Measurements from ENCODE around the gene IFT22.
"Not testable (repeated sequence)": the region's sequence is repeated elsewhere in the genome, so short reads cannot be mapped to it uniquely, and the experiment has no call there.

The IFT22 gene

DNA sequence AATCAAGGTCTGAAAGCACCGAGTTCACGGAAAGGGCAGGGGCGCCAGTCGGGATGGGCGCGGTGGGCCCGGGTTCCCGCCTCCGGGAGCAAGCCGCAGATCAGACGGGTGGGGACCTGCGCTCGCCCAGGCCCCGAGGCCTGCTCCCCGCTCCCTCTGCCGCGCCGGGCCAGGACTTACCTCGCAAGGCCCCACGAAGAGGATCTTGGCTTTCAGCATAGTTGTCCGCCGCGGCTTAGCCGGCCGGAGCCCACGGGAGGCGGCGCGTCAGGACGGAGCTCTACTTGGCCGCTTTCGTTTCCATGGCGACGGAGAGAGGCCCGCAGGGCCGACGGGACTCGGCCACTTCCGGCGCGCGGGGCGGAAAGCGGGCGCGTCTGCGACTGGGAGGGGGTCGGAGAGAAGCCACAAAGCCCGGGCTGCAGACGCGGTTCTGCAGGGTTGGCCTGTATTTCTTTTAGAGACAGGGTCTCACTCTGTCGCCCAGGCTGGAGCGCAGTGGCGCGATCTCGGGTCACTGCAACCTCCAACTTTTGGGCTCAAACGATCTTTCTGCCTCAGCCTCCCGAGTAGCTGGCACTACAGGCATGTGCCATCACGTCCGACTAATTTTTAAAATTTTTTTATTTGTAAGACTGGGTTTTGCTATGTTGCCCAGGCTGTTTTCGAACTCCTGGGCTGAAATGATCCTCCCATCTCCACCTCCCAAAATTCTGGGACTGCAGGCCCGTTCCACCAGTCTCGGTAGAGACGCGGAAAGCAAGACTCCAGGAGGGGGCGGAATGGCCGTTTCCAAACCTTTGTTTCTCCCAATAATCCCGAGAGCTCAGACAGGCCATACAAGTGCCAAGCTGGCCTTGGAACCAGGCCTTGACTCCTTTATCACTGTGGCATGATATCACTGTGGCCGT lies at the start of gene IFT22:
Gene IFT22, minus strand, starts transcription at position 322 of the 911 bp plus-strand sequence. Its CDS starts 103 bp downstream, at position 219.
- peak; percentile 92 for DNase-seq (ENCODE audit: low spot score)

DNA sequence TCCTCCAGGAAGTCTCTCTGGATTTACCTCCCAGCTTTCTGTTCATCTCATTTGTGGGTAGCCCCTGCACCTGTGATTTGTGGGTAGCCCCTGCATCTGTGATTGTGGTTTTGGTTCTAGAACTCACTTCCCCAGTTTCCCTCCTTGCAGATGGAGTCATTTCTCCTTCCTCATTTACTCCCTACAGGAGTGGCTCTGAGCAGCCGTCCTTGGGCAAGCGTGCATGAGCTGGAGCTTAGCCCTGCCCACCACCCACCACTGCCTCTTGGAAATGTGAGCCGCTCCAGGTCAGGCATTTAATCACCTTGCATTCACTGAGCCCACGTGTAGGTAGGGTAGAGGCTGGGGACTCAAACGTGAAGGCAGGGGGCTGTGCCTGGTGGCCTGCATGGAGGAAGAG lies 49.2 kb upstream of the IFT22 start:
- DNase-seq (ENCODE audit: low spot score): no peak

DNA sequence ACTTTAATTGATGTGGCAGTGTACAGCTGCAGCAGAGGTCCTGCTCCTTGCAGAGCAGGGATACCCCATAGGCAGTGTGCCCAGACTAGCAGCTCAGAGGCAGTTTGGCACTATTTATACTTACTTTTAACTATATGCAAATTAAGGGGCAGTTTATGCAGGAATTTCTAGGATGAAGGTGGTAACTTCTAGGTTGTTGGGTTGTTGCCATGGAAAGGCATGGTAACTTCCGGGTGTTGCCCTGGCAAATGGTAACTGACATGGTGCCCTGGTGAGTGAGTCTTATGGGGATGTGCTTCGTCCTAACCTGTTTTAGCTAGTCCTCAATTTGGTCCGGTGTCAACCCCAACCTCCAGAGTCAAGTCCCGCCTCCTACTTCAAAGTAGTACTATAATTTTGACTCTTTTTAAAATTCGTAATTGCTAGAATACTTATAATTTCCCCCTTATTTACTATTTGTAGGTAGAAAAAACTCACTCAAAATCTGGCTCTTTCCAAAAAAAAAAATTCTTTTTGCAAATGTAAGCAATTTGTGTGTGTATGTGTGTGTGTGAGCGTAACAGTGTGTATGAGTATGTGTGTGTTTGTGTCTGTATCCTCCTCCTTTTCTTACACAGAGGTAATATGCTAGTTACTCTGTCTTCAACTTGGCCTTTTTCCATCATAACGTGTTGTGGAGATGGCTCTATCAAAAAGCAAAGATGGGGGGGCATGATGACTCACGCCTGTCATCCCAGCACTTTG lies 47.0 kb upstream of the IFT22 start:
- DNase-seq (ENCODE audit: low spot score): no peak

DNA sequence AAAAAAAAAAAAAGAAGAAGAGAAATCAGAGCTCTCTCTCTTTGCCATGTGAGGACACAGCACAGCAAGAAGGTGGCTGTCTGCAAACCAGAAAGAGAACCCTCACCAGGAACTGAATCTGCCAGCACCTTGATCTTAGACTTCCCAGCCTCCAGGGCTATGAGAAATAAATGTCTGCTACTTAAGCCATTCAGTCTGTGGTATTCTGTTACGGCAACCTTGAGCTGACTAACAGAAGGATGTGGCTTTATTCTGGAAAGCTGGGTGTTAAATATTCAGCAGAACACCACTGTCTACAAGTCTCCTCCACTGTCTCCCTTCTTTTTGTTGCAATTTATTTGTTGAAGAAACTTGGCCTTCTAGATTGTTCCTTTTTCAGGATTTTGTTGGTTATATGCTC lies 46.1 kb upstream of the IFT22 start:
- no peak for DNase-seq (ENCODE audit: low spot score)

DNA sequence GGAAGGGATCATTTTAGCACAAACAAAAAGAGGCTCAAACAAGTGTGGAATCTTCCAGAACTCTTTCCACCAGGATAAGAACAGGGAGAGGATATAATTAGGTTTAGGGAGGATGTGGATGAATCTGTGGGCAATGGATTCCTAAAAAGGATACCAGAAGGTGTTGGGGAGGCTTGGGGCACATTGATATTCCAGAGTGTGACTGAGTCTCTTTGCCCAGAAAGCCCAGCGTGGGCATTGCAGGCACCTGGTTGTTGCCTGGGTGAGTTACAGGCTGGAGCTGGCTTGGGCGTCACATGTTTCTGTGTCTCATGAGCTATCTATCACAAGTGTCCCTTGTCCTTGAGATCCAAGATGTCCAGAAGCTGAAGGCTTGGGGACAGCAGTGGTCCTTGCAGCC lies 44.3 kb upstream of the IFT22 start:
- DNase-seq (ENCODE audit: low spot score): peak; percentile 32

DNA sequence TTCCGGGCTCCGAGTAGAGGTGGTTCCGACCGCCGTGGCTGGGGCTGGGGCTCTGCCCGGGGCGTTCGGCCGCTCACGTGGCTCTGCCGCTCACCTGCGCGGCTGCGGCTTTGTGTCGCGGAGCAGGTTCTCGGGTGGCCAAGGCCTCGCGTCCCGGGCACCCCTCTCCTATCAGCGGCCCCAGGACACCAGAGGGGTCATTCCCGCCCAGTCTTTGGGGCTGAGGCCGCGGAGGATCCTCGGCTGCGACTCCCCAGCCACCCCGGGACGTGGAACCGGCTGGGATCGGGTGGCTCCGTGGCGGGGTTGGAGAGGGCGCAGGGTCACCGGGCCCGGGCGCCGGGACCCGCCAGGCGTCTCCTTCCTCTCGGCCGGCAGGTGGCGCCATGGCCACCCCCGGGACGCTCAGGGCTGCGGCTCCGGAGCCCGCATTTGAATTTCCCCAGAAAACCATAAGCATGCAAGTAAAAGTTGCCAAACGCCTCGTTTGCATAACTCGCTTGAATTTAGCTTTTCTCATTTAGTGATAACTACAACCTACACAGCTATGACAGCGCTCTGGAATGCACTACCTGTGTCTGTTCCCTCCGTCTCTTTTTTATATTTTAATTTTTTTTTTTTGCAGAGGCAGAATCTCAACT lies 42.2 kb upstream of the IFT22 start:
- peak; percentile 67 for DNase-seq (ENCODE audit: low spot score)

DNA sequence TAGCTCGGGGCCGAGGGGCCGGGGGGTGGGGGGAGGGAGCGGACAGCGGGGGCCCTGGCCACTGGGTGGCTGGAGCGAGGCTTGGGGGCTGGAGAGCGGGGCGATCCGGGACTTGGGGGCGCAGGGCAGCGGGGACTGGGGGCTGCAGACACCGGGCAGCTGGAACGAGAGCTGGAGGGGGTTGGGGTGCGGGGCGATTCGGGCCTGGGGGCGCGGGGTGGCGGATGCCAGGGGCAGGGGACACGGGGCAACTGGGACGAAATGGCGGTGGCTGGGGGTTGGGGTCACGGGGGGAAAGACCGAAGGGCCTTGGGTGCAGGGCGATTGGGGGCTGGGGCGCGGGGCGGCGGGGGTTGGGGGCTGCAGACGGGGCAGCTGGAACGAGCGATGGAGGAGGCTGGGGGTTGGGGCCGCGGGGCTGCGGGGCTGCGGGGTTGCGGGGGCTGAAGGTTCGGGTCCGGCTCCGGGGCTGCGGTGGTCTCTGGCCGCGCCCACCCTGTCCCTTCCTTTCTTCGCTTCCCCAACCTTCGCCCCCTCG lies 41.7 kb upstream of the IFT22 start:
- DNase-seq (ENCODE audit: low spot score): no peak

DNA sequence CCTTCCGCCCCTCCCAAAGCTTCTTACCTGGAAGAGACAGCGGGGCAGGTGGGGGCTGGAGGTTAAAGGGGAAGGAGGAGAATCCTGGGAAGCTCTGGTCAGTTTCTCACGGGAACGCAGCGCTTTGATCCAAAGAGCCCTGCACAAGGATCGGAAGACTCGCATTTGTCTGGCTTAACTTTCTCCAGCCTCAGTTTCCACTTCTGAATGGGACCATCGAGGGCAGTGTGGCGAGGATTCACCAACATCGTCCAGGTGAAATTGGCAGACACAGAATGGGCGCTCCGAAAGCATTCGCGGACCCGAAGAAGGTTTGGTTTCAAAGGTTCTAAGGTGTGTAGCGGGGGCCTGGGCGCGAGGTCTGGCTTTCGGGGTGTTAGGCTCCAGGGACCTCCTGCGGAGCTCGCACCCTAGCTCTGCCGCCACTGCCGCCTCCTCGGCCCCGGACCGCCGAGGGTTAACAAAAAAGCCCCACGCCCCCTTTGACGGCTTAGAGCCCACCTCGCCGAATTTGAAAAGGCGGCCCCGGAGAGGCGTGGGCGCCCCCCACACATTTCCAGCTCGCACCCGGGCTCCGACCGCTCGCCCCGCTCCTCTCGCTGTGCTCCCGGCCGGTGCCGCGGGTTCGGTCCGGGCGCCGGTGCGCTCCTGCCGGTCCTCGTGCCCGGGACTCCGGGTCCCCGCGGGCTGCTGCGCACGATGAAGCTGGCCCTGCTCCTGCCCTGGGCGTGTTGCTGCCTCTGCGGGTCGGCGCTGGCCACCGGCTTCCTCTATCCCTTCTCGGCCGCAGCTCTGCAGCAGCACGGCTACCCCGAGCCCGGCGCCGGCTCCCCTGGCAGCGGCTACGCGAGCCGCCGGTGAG lies 41.0 kb upstream of the IFT22 start, which contains the start of gene COL26A1:
Gene COL26A1, plus strand, starts transcription at position 542 of the 862 bp plus-strand sequence. Its CDS starts 158 bp downstream, at position 700.
- no peak for DNase-seq (ENCODE audit: low spot score)

DNA sequence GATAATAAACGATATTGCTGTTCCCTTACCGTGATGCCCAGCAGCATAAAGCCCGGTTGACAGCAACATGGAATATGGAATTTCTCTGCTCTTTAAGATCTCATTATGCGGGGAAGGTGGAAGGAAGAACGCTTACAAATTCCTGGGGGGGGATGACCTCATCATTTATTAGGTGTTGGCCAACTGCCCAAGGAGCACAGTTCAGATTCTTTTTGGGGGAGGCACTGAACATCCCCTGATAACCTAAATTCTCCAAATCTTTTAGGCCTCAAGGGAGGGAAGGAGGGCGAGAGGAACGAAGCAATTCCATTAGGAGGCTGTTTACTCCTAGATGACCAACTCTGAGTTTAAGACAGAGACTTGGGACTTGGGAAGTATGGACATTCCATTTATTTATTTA lies 35.8 kb upstream of the IFT22 start:
- no peak for DNase-seq (ENCODE audit: low spot score)

DNA sequence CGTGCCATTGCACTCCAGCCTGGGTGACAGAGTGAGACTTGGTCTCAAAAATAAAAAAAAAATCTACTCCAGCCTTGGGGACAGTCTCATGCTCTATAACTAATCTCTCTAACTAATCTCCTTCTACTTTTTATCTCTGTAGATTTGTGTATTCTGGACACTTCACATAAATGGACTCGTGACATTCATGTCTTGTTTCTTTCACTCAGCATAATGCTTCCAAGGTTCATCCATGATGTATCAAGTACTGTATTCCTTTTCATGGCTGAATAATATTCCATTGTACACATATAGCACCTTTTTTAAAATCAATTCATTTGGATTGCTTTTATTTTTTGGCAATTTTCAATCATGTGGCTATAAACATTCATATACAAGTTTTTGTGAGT lies 31.3 kb upstream of the IFT22 start:
- DNase-seq (ENCODE audit: low spot score): no peak

DNA sequence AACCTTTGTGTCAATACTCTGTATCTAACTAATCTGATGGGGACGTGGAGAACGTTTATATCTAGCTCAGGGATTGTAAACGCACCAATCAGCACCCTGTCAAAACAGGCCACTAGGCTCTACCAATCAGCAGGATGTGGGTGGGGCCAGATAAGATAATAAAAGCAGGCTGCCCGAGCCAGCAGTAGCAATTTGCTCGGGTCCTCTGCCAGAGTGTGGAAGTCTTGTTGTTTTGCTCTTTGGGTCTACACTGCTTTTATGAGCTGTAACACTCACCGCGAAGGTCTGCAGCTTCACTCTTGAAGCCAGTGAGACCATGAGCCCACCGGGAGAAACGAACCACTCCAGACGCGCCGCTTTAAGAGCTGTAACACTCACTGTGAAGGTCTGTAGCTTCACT lies 27.7 kb upstream of the IFT22 start:
- DNase-seq (ENCODE audit: low spot score): not testable (repeated sequence)

DNA sequence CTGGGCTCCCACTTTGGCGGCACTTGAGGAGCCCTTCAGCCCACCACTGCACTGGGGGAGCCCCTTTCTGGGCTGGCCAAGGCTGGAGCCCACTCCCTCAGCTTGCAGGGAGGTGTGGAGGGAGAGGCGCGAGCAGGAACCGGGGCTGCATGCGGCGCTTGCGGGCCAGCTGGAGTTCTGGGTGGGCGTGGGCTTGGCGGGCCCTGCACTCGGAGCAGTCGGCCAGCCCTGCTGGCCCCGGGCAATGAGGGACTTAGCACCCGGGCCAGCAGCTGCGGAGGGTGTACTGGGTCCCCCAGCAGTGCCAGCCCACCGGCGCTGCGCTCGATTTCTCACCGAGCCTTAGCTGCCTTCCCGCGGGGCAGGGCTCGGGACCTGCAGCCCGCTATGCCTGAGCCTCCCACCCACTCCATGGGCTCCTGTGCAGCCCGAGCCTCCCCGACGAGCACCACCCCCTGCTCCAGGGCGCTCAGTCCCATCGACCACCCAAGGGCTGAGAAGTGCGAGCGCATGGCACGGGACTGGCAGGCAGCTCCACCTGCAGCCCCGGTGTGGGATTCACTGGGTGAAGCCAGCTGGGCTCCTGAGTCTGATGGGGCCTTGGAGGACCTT lies 26.9 kb upstream of the IFT22 start:
- not testable (repeated sequence) for DNase-seq (ENCODE audit: low spot score)

DNA sequence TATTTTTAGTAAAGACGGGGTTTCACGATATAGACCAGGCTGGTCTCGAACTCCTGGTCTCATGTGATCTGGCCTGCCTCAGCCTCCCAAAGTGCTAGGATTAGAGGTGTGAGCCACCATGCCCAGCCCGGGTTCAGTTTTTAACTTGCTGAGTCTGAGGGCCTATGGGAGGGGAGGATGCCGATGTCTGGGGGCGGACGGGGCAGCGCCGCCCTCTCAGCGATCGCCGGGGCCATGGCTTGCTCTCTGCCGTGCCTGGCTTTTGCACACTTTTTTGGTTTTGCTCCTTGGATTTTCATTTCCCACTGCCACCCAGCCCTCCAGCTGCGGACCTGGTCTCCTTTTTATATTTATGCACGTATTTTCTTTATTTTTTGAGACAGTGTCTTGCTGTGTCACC lies 25.9 kb upstream of the IFT22 start:
- DNase-seq (ENCODE audit: low spot score): no peak

DNA sequence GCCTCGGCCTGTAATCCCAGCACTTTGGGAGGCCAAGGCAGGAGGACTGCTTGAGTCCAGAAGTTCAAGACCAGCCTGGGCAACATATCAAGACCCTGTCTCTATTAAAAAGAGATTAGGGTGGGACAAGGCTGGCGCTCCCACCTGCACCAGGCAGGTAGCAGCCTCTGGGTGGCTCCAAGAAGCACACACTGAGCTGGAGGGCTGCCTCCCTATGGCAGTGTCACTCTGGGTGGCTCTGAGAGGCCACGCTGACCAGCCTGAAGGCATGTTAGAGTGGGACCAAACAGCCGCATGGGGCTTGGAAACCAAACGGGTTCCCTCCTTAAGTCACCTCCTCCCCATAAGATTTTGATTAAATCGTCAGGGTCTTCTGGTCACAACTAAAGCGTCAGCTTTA lies 21.3 kb upstream of the IFT22 start:
- DNase-seq (ENCODE audit: low spot score): no peak

DNA sequence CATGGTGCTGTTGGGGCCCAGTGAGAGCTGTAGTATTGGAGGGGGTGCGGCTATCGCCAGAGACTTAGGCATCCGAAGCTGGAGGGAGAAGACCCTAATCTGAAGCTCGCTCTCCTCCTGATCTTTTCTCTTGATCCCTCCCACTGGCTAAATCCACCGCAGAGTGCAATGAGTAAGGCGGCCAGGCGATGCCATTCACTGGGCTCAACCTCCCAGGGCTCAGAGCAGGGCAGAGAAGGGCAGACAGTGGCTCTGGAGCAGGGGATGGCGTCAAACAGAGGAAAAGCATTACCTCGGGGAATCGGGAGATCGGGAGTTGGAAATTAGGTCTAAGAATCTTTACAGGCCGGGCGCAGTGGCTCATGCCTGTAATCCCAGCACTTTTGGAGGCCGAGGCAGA lies 18.8 kb upstream of the IFT22 start:
- DNase-seq (ENCODE audit: low spot score): no peak

DNA sequence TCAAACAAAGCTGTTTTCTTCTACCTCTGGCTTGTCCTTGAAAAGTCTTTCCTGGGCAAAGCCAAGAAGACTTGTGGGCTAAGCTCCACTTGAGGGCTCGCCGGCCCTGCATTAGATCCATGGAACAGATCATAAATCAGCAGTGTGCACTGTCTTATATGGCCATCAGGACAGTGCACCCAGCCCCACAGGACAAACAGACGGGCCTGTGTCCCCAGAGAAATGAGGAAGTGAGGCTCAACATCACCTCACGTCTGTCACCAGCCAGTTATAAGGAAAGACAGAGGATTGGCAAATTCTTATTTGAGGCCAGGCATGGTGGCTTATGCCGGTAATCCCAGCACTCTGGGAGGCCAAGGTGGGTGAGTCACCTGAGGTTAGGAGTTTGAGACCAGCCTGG lies 12.3 kb upstream of the IFT22 start:
- DNase-seq (ENCODE audit: low spot score): no peak

DNA sequence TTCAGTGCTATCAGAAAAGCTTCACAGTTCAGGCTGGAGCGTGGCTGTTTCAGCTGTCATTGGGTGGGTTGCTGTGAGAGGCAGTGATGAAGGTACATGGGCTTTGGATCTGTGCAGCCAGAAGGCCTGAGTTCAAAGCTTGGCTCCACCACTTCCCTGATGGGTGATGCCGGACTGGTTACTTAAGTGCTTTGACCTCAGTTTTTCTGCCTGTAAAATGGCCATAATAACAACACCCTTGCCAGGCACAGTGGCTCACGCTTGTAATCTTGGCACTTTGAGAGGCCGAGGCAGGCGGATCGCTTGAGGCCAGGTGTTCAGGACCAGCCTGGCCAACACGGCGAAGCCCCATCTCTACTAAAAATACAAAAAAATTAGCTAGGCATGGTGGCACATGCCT lies 10.4 kb upstream of the IFT22 start:
- no peak for DNase-seq (ENCODE audit: low spot score)

DNA sequence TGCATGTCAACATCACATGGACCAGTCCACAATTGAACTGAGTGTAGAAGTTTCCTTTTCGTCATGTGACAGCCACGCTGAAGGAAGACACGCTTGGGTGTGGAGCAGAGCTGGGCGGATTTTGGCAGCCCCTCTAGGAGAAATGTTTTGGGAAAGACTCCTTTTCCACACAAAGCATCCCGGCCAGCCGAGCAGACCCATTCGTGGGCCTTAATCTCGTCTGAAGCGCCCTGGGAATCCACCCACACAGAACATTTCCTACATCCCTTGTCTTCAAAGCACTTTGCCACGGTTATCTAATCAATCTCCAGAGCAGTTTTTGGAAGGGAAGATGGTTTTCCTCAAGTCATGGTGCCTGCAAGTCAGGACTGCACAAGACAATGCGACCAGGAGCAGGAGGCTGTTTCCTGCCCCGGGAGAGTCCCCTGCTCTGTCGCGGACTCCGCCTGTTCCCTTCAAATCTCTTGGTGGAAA lies 8.4 kb upstream of the IFT22 start:
- DNase-seq (ENCODE audit: low spot score): no peak

DNA sequence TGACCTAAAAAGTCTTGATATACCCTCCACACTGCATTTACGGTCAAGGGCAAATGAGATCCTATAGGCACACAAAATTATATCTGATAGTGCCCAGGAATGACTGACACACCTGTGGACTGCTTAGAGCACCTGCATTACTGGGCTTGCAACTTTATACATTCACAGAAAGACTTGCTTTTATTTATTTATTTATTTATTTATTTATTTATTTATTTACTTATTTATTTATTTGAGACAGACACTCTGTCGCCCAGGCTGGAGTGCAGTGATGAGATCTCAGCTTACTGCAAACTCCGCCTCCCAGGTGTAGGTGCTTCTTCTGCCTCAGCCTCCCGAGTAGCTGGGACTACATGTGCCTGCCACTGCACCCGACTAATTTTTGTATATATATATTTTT lies 6.5 kb upstream of the IFT22 start:
- DNase-seq (ENCODE audit: low spot score): no peak

DNA sequence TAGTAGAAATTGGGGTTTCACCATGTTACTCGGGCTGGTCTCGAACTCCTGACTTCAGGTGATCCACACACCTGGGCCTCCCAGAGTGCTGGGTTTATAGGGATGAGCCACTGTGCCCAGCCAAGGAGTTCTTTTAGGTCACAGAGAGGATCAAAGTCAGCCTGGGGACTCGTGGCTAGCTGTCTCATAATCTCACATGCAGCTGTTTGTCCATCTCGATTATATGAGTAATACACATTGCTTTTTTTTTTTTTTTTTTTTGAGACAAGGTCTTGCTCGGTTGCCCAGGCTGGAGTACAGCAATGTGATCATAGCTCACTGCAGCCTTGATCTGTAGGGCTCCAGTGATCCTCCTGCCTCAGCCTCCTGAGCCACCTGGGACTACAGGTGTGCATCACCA lies 2.2 kb downstream of the IFT22 start:
- no peak for DNase-seq (ENCODE audit: low spot score)

DNA sequence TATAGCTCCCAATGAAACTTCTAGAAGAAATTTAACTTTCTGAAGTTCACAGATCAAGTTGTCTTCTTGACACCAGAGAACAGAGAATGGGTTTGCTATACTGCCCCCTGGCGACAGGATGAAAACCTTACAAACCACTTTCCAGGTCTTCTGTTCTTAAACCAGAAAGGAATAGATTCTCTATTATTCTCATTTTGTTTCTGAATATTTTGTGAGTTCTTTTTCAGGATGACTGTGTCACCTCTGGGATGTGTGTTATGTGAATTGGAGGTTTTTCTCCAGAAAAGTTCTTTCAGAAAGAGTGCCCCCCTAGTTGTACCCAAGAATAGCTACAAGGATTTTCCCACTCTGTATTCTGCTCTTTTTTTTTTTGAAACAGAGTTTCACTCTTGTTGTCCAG lies 6.3 kb downstream of the IFT22 start:
- DNase-seq (ENCODE audit: low spot score): peak; percentile 61
